Measurements from ENCODE around the gene GPR179.

Gene GPR179

GRCh38 chr17:38343608-38344419 lies at the start of gene GPR179:
Gene GPR179 (minus strand): TSS chr17:38343956. CDS start chr17:38343789, 167 bp downstream.
- no peak for DNase-seq

GRCh38 chr17:38379448-38379847 lies 35.7 kb upstream of the GPR179 start:
- DNase-seq = no peak

- DNase-seq = no peak
Observed at GRCh38 chr17:38369124-38369886, 25.5 kb upstream of the GPR179 start.

- DNase-seq = no peak
Observed at GRCh38 chr17:38364741-38365140, 21.0 kb upstream of the GPR179 start.

GRCh38 chr17:38363016-38363415 lies 19.3 kb upstream of the GPR179 start:
- no peak for DNase-seq

GRCh38 chr17:38361694-38362465 lies 18.1 kb upstream of the GPR179 start:
- no peak for DNase-seq

- no peak for DNase-seq
Observed at GRCh38 chr17:38358586-38359513, 15.1 kb upstream of the GPR179 start.

- DNase-seq = no peak
Observed at GRCh38 chr17:38357486-38358123, 13.8 kb upstream of the GPR179 start.

- DNase-seq = no peak
Observed at GRCh38 chr17:38355251-38355650, 11.5 kb upstream of the GPR179 start.

- DNase-seq = no peak
Observed at GRCh38 chr17:38354466-38354865, 10.7 kb upstream of the GPR179 start.

- DNase-seq = no peak
Observed at GRCh38 chr17:38353668-38354067, 9.9 kb upstream of the GPR179 start.

GRCh38 chr17:38353086-38353604 lies 9.4 kb upstream of the GPR179 start:
- DNase-seq = no peak

GRCh38 chr17:38352245-38353085 lies 8.7 kb upstream of the GPR179 start:
- peak; percentile 28 to 33 for DNase-seq

- DNase-seq = peak; percentile 95 to 97
Observed at GRCh38 chr17:38351412-38352222, 7.9 kb upstream of the GPR179 start, which contains the start of gene SOCS7. Gene SOCS7 (plus strand): TSS chr17:38351844. CDS start chr17:38352053, 209 bp downstream.

GRCh38 chr17:38350035-38350434 lies 6.3 kb upstream of the GPR179 start:
- DNase-seq = no peak

- peak; percentile 88 to 89 for DNase-seq
Observed at GRCh38 chr17:38349097-38349730, 5.5 kb upstream of the GPR179 start.

- no peak for DNase-seq
Observed at GRCh38 chr17:38345743-38346142, 2.0 kb upstream of the GPR179 start.

- DNase-seq = no peak
Observed at GRCh38 chr17:38344420-38344745, 627 bp upstream of the GPR179 start.

All from stimulated activated CD4-positive, alpha-beta T cell treated with anti-CD3 and anti-CD28 coated beads, Interleukin-2, amount 100 ng/mL, for 24 hours (primary cell).